ENCODE data around the gene SP9. TPM values are rescaled to one million over a fixed set of nuclear protein-coding genes. Genes with fewer than 3 reads are reported as not detected.

The SP9 gene
- not detected in 2 replicates for total RNA-seq

DNA sequence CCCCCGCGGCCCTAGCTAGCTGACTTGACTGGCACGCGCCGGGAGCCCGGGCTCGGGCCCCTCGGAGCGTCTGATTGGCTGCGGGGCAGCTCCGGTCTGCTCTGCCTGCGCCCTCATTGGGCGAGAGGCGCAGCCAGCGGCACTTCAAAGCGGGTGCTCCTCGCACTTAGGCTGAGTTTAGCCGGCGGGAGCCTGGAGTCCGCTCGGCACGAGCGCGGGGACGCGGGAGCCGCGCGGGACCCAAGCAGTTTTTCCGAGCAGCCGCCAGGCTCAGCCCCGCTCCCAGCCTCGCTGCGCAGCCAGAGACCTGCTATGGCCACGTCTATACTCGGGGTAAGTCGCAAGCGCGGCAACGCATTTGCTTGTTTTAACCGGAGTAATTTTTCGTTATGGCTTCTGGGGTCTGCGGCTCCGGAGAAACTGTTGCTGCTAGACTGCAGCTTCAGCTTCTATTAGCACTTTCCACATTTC is at the start of gene SP9:
Gene SP9, plus strand, starts transcription at position 174 of the 471 bp plus-strand sequence. Its CDS starts 139 bp downstream, at position 313.
- intact Hi-C loops (cut with micrococcal nuclease), result loop anchor here (5.0 to 10.0 kb wide), 3 partner anchors 1762 to 1837 kb away; partner anchors contain the start of genes HOXD12, HOXD3 and HOXD4

DNA sequence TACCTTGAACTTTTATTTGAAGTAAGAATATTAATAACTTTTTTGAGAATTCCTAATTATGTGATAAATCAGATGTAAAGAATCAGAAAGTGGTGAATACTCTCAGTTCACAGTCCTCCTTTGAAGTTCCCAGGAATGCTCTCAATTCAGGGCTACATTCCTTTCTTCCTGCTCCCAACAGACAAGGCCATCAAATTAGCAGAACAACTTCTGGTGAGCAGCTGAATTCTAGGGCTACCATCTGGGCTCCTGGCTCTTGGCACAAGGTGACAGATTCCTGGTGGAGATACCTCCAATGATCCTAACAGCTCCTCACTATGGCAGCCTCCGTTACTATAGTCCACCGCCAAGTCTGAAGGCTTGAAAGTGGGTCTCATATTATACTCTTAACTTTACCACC is 48.6 kb upstream of the SP9 start:
- intact Hi-C loops (cut with micrococcal nuclease), result no loop called here

- intact Hi-C loops (cut with micrococcal nuclease), result no loop called here
Measured at GRCh38 chr2:174292908-174293307, 41.8 kb upstream of the SP9 start.

- intact Hi-C loops (cut with micrococcal nuclease), result no loop called here
Measured at GRCh38 chr2:174300114-174300513, 34.6 kb upstream of the SP9 start.

- intact Hi-C loops (cut with micrococcal nuclease), result no loop called here
Measured at GRCh38 chr2:174312581-174313234, 22.0 kb upstream of the SP9 start.

- intact Hi-C loops (cut with micrococcal nuclease), result no loop called here
Measured at GRCh38 chr2:174322149-174322548, 12.6 kb upstream of the SP9 start.

DNA sequence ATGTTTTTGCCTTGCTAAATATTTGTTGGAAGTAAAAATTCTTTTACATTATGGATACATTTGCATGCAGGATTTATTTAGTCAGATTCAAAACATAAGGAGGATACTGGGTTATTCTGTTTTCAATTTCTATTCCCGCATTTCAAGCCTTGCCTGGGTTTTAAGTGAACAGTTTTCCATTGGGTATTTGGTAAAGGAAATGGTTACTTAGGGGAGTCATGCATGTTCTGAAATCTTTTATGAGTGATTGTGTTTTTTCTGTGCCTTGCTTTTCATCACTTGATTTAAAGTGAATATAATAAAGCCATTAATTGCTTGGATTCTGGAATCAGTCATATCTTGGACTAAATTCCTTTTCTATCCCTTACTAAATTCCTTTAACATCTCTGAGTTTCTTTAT is 12.0 kb upstream of the SP9 start:
- intact Hi-C loops (cut with micrococcal nuclease), result no loop called here

DNA sequence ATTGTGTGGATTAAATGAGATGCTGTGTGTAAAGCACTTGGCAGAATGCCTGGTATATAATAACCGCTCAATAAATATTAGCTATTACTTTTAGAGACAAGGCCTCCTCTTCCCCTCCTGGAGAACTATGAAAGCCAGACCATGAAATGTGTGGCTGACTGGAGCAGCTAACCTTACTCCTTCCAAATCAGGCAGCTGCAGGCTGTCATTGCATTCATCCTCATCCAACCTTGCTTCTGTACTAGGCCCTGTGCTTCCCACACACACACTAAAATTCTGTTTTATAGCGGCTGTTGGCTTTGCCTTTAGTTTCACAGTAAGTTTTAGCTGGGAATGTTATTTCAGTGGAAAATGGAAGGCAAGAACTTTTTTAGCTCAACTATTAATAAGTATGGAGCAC is 10.2 kb upstream of the SP9 start:
- intact Hi-C loops (cut with micrococcal nuclease), result no loop called here

GRCh38 chr2:174325373-174326160 is 9.2 kb upstream of the SP9 start:
- intact Hi-C loops (cut with micrococcal nuclease), result loop anchor here (5.0 kb wide), 1 partner anchor 168 kb away; no protein-coding TSS in a partner anchor

DNA sequence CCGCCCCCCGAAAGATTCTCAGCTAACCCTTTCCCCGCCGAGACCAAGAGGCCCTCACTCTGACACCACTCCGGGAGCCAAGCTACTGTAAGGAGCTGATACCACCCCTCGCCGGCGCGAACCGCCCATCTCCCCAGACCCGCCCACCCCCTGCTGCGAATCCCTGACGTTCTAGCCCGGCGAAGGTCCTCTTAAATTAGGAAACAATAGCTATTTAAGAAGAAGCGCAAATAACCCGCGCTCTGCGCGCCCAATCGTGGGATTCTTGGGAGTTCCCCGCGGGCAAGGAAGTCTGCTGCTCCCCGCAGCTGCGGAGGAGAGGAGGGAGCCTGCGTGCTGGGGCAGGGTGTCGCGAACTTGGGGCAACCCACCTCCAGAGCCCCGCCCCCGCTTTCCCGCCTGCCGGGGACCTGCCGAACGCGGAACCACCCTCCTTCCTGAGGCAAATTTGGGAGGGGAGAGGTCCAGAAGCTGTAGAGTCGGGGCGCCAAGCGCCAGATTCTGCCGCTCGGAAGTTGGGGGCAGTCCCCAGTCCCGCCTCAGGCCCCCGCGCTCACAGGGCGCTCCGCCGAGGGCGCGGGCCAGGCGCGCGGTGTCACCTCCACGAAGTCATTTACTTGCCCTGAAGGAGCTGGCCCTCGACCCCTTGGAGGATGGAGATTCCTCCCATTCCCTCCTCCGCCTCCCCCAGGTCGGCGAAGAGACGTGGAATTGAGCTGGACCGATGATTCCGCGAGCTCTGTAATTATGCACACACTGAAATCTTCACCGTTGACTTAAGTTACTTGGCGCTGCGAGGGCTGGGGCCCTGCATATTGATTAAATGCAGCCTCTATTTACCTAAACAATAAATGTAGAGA is 8.4 kb upstream of the SP9 start:
- intact Hi-C loops (cut with micrococcal nuclease), result loop anchor here (1.0 to 5.0 kb wide), 2 partner anchors 11 to 169 kb away; no protein-coding TSS in a partner anchor

DNA sequence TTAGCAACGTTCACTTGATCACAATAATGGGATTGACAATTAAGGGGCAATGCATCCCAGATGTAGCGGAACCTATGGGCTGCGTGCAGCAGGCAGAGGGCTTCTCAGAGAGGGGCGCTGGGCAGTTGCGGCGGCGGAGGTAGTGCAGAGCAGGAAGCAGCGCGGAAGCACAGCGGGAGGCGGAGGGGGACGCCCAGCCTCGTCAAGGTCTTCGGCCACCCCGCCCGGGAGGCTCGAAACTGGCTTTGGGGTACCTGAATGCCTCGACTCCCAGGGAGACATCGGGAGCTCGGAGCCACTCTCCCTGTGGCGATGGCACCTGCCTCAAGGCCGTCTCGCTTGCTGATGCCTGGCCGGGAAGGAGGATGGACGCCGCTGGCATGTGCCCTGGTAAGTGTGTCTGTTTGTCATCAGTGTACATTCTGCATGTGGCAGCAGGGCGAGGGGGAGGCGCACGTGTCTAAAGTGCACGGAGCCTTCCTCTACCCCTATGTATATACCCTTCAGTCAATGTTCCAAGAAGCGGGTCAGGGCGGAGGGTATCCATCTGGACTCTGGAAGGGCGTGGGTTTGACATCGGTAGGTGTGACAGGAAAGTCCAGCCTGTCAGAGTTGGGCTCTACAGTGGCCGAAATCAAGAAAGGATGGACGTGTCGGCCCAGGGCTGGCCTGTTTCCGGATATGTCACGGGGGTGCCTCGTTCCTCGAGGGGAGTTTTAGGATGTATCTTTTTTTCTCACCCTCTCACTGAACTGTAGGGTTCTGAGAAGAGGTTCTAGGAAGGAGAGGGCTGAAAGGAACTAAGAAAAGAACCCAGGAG is 7.5 kb upstream of the SP9 start:
- intact Hi-C loops (cut with micrococcal nuclease), result loop anchor here (1.0 to 5.0 kb wide), 2 partner anchors 10 to 170 kb away; no protein-coding TSS in a partner anchor

DNA sequence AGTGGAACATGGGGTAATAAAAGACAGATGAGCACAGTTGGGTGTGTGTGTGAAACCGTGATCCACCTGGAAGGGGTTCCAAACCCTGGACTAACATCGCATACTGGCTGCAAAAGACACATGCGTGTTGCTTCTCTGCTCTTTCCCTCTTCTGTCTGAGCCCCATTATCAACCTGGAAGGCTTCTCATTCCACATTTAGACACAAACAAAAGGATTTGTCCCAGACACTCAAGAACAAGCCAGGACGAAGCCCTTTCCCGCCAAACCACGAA is 7.0 kb upstream of the SP9 start:
- intact Hi-C loops (cut with micrococcal nuclease), result loop anchor here (1.0 to 5.0 kb wide), 2 partner anchors 10 to 170 kb away; no protein-coding TSS in a partner anchor

DNA sequence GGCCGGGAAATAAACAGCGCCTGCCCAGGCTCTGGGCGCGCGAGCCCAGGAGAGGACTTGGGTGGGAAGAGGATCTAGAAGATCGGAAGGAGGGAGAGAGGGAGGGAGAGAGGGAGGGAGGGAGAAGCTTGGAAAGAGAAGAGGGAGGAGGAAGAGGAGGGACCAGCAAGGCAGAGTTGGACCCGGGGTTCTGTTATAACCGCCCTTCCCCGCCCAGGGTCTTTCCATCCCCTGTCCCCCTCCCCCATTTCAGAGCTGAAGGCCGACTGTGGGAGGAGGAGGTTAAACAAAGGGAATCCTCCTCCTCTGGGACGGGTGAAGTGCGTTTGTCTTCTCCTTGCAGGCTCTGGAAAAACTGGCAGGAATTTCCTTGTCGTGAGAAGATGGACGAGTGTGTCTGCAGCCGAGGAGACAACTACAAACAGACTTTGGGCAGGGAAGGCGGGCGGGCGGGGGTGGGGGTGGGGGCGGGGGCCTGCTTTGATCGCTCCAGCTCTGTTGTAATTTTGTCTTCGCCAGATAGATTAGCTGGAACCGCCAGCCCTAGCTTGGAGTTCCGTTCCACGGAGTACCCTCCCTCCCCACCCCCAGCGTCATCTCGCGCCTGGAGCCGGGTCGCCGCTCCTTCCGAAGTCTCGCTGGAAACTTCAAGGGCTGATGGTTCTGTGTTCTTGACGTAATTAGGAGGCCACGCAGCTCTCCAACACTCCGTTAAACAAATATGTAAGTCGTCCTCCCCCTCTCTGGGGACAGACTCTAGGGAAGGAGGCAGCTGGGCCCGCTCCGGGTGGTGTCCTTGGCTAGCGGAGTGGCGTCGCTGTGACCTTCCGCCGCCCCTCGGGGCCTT is 6.4 kb upstream of the SP9 start:
- intact Hi-C loops (cut with micrococcal nuclease), result loop anchor here (5.0 kb wide), 1 partner anchor 171 kb away; no protein-coding TSS in a partner anchor

- intact Hi-C loops (cut with micrococcal nuclease), result loop anchor here (5.0 kb wide), 1 partner anchor 172 kb away; no protein-coding TSS in a partner anchor
Measured at GRCh38 chr2:174328961-174329715, 5.6 kb upstream of the SP9 start.

GRCh38 chr2:174330945-174331594 is 3.7 kb upstream of the SP9 start:
- intact Hi-C loops (cut with micrococcal nuclease), result loop anchor here (1.0 to 10.0 kb wide), 2 partner anchors 10 to 1824 kb away; partner anchors contain the start of genes HOXD3 and HOXD4

DNA sequence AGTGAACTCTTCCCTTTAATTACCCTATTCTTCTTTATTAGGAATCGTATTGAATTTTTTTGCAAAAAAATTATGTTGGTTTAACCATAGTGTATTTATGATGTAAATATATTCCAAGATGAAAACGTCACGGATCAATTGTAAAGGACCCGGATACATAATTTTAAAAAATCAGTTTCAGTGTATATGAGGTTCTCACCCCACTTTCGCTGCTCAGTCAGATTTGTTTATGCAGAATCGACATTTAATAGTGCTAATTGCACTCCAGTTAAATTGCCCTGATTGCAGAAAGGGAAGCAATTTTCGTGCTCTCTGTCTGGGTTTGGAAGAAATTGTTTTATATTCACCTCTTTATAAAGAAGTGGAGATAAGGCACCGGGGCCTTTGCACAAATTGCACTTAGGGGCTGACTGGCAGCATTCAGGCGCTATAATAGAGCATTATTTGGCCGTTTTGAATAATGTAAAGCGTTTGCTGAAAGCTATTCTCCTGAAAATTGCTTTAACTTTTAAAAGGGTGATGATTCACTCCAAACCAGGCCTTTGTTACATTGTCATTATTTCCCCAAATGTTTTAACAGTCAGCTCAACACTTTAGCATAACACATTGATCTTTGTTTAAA is 3.0 kb upstream of the SP9 start:
- intact Hi-C loops (cut with micrococcal nuclease), result loop anchor here (1.0 to 10.0 kb wide), 2 partner anchors 10 to 1823 kb away; partner anchors contain the start of genes HOXD3 and HOXD4

- intact Hi-C loops (cut with micrococcal nuclease), result loop anchor here (10.0 kb wide), 1 partner anchor 1822 kb away; the partner anchor contains the start of genes HOXD3 and HOXD4
Measured at GRCh38 chr2:174332217-174332963, 2.4 kb upstream of the SP9 start.

All from T-helper 1 cell treated with Interleukin-12 subunit alpha and Interleukin-12 subunit beta and Interleukin-4 antibody, amounts not matched to agents 30 ng/mL and 1 ng/mL, for 36 hours (primary cell).